Activated naive CD4-positive, alpha-beta T cell treated with anti-CD3 and anti-CD28 coated beads, Interleukin-2, amount 50 U/mL, for 16 hours (primary cell): Measurements from ENCODE around the gene SLC37A1.
"Not testable (repeated sequence)": the region's sequence is repeated elsewhere in the genome, so short reads cannot be mapped to it uniquely, and the experiment has no call there.

Source experiments
- DNase-seq: peaks from one replicate; pipeline ENCODE4 v3.0.0-alpha.2; 2020

The SLC37A1 gene

DNA sequence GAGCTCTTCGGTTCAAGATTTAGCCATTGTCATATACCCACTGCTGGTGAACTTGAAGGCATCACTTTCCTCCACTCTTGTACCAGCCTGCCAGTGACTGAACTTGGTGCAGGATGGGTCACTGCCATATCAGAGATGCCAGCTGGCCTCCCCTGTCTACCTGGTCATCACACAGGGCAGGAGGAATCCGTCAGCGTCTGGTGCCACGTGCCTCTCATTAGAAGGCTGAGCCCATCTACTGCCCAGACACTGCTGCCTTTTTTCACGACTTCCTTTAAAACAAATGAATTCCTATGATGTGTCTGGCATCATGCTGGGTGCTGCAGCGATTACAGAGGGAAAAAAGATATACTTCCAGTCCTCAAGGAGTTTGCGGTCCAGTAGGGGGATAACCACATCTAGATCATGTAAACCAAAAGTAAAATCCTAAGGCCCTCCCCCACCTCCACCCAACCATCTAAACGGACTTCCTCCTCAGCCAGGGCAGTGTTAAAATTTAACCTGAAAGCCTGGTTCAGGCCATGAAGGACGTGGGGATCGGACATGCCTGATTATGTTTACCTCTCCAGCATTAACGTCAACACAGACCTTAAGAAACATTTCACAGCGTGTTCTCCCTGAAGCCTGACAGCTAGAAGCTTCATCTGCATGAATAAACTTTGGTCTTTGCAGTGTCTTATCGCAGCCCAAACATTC lies 110.6 kb downstream of the SLC37A1 start:
- DNase-seq = no peak

DNA sequence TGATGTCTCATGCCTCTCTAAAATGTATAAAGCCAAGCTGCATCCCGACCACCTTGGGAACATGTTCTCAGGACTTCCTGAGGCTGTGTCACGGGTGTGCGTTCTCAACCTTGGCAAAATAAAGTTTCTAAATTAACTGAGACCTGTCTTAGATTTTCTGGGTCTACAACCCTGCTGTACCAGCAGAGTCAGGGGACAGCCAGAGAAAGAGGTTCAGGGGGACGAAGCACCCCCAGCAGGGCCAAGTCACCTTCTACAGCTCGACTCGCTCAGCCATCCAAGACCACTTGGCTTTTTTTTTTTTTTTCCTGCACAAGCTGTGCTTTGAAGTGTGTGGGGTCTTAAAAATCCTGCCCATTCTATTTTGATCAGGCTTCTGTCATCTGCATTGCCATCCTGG lies 111.3 kb downstream of the SLC37A1 start:
- no peak for DNase-seq

DNA sequence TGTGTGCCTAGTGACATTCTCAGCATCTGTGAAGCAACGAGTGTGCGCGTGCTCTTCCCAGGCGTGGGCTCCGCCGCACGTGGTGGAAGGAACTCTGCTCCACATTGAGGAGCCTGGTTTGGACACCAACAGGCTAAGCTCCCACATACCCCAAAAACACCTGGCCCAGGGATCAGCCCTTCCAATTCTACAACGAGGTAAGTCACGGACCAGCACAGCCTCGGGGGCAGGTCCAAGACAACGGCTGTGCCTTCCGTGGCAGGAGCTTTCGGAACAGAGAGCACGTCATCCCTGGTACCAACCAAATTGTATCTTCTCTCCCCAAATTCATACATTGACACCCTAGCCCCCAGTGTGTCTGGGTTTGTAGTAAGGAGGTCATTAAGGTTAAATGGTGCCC lies 112.5 kb downstream of the SLC37A1 start:
- no peak for DNase-seq

DNA sequence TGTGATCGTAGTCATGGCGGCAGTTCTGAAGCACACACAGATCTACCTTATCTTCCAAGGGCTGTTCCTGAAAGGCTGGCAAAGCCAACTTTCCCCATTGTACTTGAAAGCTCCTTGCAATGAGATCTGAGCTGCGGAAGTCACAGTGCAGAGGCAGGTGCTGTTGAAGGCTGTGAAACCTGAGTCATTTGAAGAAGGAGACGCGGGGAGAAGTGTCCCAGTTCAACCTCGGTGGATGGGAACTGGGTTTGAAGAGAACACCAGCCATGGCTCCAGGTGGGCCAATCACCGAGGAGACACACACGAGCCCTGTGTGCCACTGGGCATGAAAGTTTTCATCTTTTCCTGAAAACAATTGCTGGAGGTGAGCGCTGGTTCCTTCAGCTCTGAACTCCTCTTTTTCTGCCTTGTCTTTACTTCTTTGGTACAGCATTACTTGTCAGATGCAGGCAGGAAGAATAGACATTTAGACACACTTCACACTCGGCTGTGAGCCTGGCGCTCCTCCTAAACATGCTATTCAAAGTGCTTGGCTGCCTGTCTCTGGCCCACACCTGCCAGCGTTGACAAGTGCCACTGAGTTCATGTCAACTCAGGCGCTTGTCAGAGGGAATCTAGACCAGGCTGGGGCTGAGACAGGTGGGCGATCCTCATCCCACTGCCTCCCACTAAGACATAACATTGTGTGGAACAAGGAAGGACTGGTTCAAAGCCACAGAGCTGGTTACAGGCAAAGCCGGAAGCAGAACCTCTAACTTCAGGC lies 114.1 kb downstream of the SLC37A1 start:
- no peak for DNase-seq

DNA sequence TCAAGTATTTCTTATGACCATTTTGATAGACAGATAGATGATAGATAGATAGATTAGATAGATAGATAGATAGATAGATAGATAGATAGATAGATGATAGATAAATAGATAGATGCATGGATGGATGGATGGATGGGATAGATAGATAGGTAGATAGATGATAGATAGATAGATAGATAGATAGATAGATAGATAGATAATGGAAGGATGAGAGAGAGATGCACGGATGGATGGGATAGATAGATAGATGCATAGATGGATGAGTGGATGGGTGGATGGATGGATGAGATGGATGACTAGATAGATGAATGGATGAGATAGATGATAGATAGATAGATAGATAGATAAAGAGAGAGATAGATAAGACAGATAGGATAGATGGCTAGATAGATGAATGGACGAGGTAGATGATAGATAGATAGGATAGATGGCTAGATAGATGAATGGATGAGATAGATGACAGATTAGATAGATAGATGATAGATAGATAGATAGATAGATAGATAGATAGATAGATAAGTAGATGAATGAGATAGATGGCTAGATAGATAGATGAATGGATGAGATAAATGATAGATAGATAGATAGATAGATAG lies 114.9 kb downstream of the SLC37A1 start:
- not testable (repeated sequence) for DNase-seq

DNA sequence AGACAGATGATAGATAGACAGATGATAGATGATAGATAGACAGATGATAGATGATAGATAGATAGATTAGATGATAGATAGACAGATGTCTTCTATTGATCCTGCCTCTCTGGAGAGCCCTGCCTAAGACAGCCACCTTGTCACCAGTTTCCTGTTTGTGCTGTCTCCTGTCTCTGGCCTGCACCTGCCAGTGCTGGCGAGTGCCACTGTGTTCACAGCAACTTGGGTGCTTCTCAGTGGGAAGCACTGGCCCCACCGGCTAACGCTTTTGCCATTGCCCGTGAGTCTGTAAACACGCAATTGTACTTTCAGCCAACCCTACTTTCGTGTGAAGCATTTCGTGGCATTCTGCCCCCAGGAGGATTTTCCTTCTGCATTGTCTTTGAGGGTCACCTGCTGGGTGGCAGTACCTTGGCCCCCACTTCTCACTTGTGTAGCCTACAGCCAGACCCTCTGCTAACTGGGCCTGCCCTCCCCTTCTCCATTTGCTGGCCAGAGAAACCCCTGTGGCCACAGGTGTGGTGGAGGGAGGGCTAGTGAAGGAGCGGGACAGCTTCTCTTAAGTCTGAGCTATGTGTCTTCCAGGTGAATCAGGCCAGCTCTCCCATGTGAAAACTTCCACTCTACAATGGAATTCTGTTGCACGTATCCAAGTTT lies 116.4 kb downstream of the SLC37A1 start:
- no peak for DNase-seq

DNA sequence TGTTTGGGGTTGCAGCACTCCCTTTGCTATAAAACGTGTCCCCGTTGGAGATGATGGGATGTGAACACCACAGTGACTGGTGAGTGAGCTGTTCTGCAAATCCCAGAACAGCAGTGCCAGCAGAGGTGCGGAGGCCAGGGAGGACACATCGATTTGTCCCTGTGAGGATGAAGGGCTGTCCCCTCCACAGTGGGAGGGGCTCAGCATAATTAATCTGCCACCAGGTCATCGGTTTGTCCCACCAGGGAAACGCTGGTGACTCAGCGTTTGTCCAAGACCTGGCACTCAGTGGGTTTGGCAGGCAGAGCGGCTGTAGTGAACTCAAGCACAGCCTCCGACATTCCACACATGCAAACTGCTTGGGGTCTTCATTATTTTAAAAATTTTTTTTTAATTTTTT lies 117.0 kb downstream of the SLC37A1 start:
- DNase-seq = no peak
